Measurements from ENCODE around the gene RGS19. TPM values are rescaled to one million over a fixed set of nuclear protein-coding genes. Genes with fewer than 3 reads are reported as not detected.

The RGS19 gene
- total RNA-seq, 2 donors from 2014 or later: 42.8 to 50.9 TPM

- no peak overlapping the region for H3K27ac Mint-ChIP-seq
- peaks cover 22% of the 10 kb centered on the region for H3K4me1 Mint-ChIP-seq
Measured at GRCh38 chr20:64074184-64074789, 5.0 kb downstream of the RGS19 start.

GRCh38 chr20:64073476-64074183 lies 5.7 kb downstream of the RGS19 start:
- H3K4me1 Mint-ChIP-seq: peaks cover 18% of the 10 kb centered on the region
- no peak for ATAC-seq
- H3K9me3 ChIP-seq (ENCODE audit: control insufficient read depth, low read length, poor library complexity, severe bottlenecking): no peaks in the 10 kb centered on the region
- H3K36me3 Mint-ChIP-seq (ENCODE audit: low read depth): peaks cover 3% of the 10 kb centered on the region
- no peaks in the 10 kb centered on the region for H3K27me3 Mint-ChIP-seq
- no peak overlapping the region for H3K4me3 Mint-ChIP-seq
- H3K27ac Mint-ChIP-seq: no peak overlapping the region
- DNase-seq: no peak

More at GRCh38 chr20:64074184-64074789, 5.0 kb downstream of the RGS19 start:
- no peak for DNase-seq
- H3K9me3 ChIP-seq (ENCODE audit: control insufficient read depth, low read length, poor library complexity, severe bottlenecking): no peaks in the 10 kb centered on the region
- Mint-ChIP-seq H3K36me3 (ENCODE audit: low read depth) (peaks cover 3% of the 10 kb centered on the region), H3K4me3 (no peak overlapping the region), H3K27me3 (no peaks in the 10 kb centered on the region)
- no peak for ATAC-seq

- H3K4me1 Mint-ChIP-seq: peaks cover 18% of the 10 kb centered on the region
- H3K27ac Mint-ChIP-seq: no peak overlapping the region
Measured at GRCh38 chr20:64072498-64073063, 6.7 kb downstream of the RGS19 start.

GRCh38 chr20:64071341-64072332 lies 7.7 kb downstream of the RGS19 start:
- H3K4me1 Mint-ChIP-seq: peaks cover 21% of the 10 kb centered on the region
- H3K27me3 Mint-ChIP-seq: no peaks in the 10 kb centered on the region
- DNase-seq: no peak
- no peak overlapping the region for H3K4me3 Mint-ChIP-seq
- H3K36me3 Mint-ChIP-seq (ENCODE audit: low read depth): peaks cover 3% of the 10 kb centered on the region
- no peak for ATAC-seq
- H3K9me3 ChIP-seq (ENCODE audit: control insufficient read depth, low read length, poor library complexity, severe bottlenecking): no peaks in the 10 kb centered on the region
- no peak overlapping the region for H3K27ac Mint-ChIP-seq

More at GRCh38 chr20:64072498-64073063, 6.7 kb downstream of the RGS19 start:
- Mint-ChIP-seq H3K4me3 (peak overlapping the region; percentile 41), H3K27me3 (no peaks in the 10 kb centered on the region), H3K36me3 (ENCODE audit: low read depth) (peaks cover 3% of the 10 kb centered on the region)
- DNase-seq (no peak), ATAC-seq (no peak)
- H3K9me3 ChIP-seq (ENCODE audit: control insufficient read depth, low read length, poor library complexity, severe bottlenecking): no peaks in the 10 kb centered on the region

GRCh38 chr20:64070244-64070993 lies 8.9 kb downstream of the RGS19 start:
- H3K27me3 Mint-ChIP-seq: no peaks in the 10 kb centered on the region
- H3K4me3 Mint-ChIP-seq: no peak overlapping the region
- no peak overlapping the region for H3K27ac Mint-ChIP-seq
- ATAC-seq: no peak
- H3K36me3 Mint-ChIP-seq (ENCODE audit: low read depth): no peaks in the 10 kb centered on the region
- peaks cover 27% of the 10 kb centered on the region for H3K4me1 Mint-ChIP-seq
- DNase-seq: no peak
- H3K9me3 ChIP-seq (ENCODE audit: control insufficient read depth, low read length, poor library complexity, severe bottlenecking): no peaks in the 10 kb centered on the region

GRCh38 chr20:64069614-64070243 lies 9.6 kb downstream of the RGS19 start:
- H3K27ac Mint-ChIP-seq: no peak overlapping the region
- H3K4me1 Mint-ChIP-seq: peaks cover 31% of the 10 kb centered on the region
- no peak overlapping the region for H3K4me3 Mint-ChIP-seq
- DNase-seq (no peak), ATAC-seq (no peak)
- H3K27me3 Mint-ChIP-seq: no peaks in the 10 kb centered on the region
- no peaks in the 10 kb centered on the region for H3K9me3 ChIP-seq (ENCODE audit: control insufficient read depth, low read length, poor library complexity, severe bottlenecking)
- H3K36me3 Mint-ChIP-seq (ENCODE audit: low read depth): no peaks in the 10 kb centered on the region

- no peaks in the 10 kb centered on the region for H3K27me3 Mint-ChIP-seq
- ATAC-seq: no peak
- H3K4me1 Mint-ChIP-seq: peaks cover 35% of the 10 kb centered on the region
- no peak overlapping the region for H3K27ac Mint-ChIP-seq
- H3K4me3 Mint-ChIP-seq: no peak overlapping the region
- no peaks in the 10 kb centered on the region for H3K36me3 Mint-ChIP-seq (ENCODE audit: low read depth)
- no peak for DNase-seq
- no peaks in the 10 kb centered on the region for H3K9me3 ChIP-seq (ENCODE audit: control insufficient read depth, low read length, poor library complexity, severe bottlenecking)
Measured at GRCh38 chr20:64069209-64069613, 10.1 kb downstream of the RGS19 start.

GRCh38 chr20:64068386-64069208 lies 10.7 kb downstream of the RGS19 start:
- Mint-ChIP-seq H3K4me3 (no peak overlapping the region), H3K36me3 (ENCODE audit: low read depth) (no peaks in the 10 kb centered on the region), H3K27ac (peak overlapping the region; percentile 53), H3K4me1 (peaks cover 40% of the 10 kb centered on the region), H3K27me3 (no peaks in the 10 kb centered on the region)
- no peaks in the 10 kb centered on the region for H3K9me3 ChIP-seq (ENCODE audit: control insufficient read depth, low read length, poor library complexity, severe bottlenecking)
- DNase-seq (no peak), ATAC-seq (no peak)

- H3K27me3 Mint-ChIP-seq: no peaks in the 10 kb centered on the region
- H3K27ac Mint-ChIP-seq: peak overlapping the region; percentile 53
- ATAC-seq (no peak), DNase-seq (no peak)
- peaks cover 42% of the 10 kb centered on the region for H3K4me1 Mint-ChIP-seq
- peak overlapping the region; percentile 9 for H3K4me3 Mint-ChIP-seq
- no peaks in the 10 kb centered on the region for H3K9me3 ChIP-seq (ENCODE audit: control insufficient read depth, low read length, poor library complexity, severe bottlenecking)
- no peaks in the 10 kb centered on the region for H3K36me3 Mint-ChIP-seq (ENCODE audit: low read depth)
Measured at GRCh38 chr20:64067733-64068307, 11.5 kb downstream of the RGS19 start.

- Mint-ChIP-seq H3K27ac (peak overlapping the region; percentile 90), H3K4me1 (peaks cover 41% of the 10 kb centered on the region)
- no peak for DNase-seq
Measured at GRCh38 chr20:64067005-64067632, 12.2 kb downstream of the RGS19 start.

GRCh38 chr20:64065974-64066343 lies 13.4 kb downstream of the RGS19 start:
- Mint-ChIP-seq H3K4me3 (peak overlapping the region; percentile 77), H3K4me1 (peaks cover 37% of the 10 kb centered on the region), H3K36me3 (ENCODE audit: low read depth) (no peaks in the 10 kb centered on the region), H3K27me3 (no peaks in the 10 kb centered on the region), H3K27ac (peak overlapping the region; percentile 90)
- no peaks in the 10 kb centered on the region for H3K9me3 ChIP-seq (ENCODE audit: control insufficient read depth, low read length, poor library complexity, severe bottlenecking)
- ATAC-seq (peak; percentile 65), DNase-seq (peak in 2 of 3 donors; percentile 42 to 44)

More at GRCh38 chr20:64067005-64067632, 12.2 kb downstream of the RGS19 start:
- ATAC-seq: no peak
- Mint-ChIP-seq H3K36me3 (ENCODE audit: low read depth) (no peaks in the 10 kb centered on the region), H3K27me3 (no peaks in the 10 kb centered on the region), H3K4me3 (peak overlapping the region; percentile 50)
- H3K9me3 ChIP-seq (ENCODE audit: control insufficient read depth, low read length, poor library complexity, severe bottlenecking): no peaks in the 10 kb centered on the region

Measured in T-helper 17 cell (primary cell).